K562 (cell line): Measurements from ENCODE around the gene OR7A5. TPM values are rescaled to one million over a fixed set of nuclear protein-coding genes. Genes with fewer than 3 reads are reported as not detected.
A peak's percentile ranks its signal among the peaks of the same experiment; 100 is the strongest.

ENCODE experiments used
- ATAC-seq: fragments of 200-7000 bp; cut with Tn5 transposase; 3 replicates; pipeline ENCODE4 v1.9.1; 2020; ENCODE audit warnings: moderate library complexity
- BruUV-seq: library from RNA; stranded (reverse); fragments of 400-500 nt; replicated peaks from 2 replicates; lab custom pipeline; 2021; lab: Mats Ljungman, UMichigan
- CTCF ChIA-PET: fragments of 300-600 bp; formaldehyde crosslinking; extraction: SDS; loops from one replicate; lab custom pipeline; 2021; ENCODE audit warnings: low intra/inter-chr PET ratio; lab: Yijun Ruan, JAX
- POLR2A ChIA-PET: fragments of 300-600, 350-650 bp; sonication (Branson Sonifier 250); formaldehyde crosslinking; extraction: SDS; loops from one replicate; lab custom pipeline; 2021; ENCODE audit warnings: antibody characterized with exemption, inconsistent platforms; lab: Yijun Ruan, JAX
- DNase-seq, 4 experiments: peaks; one replicate each; pipeline versions ENCODE4 v3.0.0 to v3.0.0-alpha.2; 2011 to 2018; ENCODE audit warnings: low spot score in 3 of 4, mixed read lengths in 3 of 4; ENCODE audit errors: extremely low read depth in 1 of 4
- FAIRE-seq: peaks from 2 replicates; lab custom pipeline; 2011; peaks lifted over from hg19 to GRCh38; lab: Jason Lieb, UNC
- H2AFZ ChIP-seq: 2 replicates; pipeline ENCODE4 v1.6.0; 2011; ENCODE audit warnings: low read depth, low read length, control low read depth, inconsistent platforms
- H3K27ac ChIP-seq: fragments of 200-600 bp; 3 replicates; pipeline ENCODE4 v1.8.0; 2011; ENCODE audit warnings: low read depth, mild to moderate bottlenecking, control low read depth, inconsistent platforms, low read length, moderate library complexity, mixed read lengths; ENCODE audit errors: extremely low read depth
- H3K27me3 ChIP-seq, 2 experiments: fragments of 300-600 bp in 1 of 2; 2 replicates in 1 of 2; 3 replicates in 1 of 2; pipeline versions ENCODE4 v1.6.0 to v1.8.0; 2011; ENCODE audit warnings: inconsistent platforms in 2 of 2, low read length in 2 of 2, mild to moderate bottlenecking in 1 of 2, mixed read lengths in 1 of 2, moderate library complexity in 1 of 2; ENCODE audit not compliant: control insufficient read depth in 2 of 2, insufficient read depth in 2 of 2
- H3K36me3 ChIP-seq: fragments of 300-600 bp; 3 replicates; pipeline ENCODE4 v1.8.0; 2011; ENCODE audit warnings: mild to moderate bottlenecking, low read length, inconsistent platforms; ENCODE audit not compliant: control insufficient read depth, insufficient read depth
- H3K4me1 ChIP-seq, 2 experiments: fragments of 200-600 bp in 1 of 2; replicated peaks in 1 of 2; 2 replicates in 1 of 2; 3 replicates in 1 of 2; pipeline versions ENCODE4 v1.5.1 to v1.8.0; 2011; ENCODE audit warnings: inconsistent platforms in 2 of 2, low read length in 2 of 2, mild to moderate bottlenecking in 1 of 2, mixed read lengths in 1 of 2, moderate library complexity in 1 of 2; ENCODE audit not compliant: control insufficient read depth in 2 of 2, insufficient read depth in 2 of 2
- H3K4me2 ChIP-seq: 2 replicates; pipeline ENCODE4 v1.6.1; 2011; ENCODE audit warnings: low read length, control low read depth, inconsistent platforms, mixed read lengths; ENCODE audit not compliant: insufficient read depth
- H3K4me3 ChIP-seq: fragments of 200-600 bp; sonication (generic), shearing (Covaris generic); 2 replicates; pipeline ENCODE4 v1.5.1; 2016; ENCODE audit warnings: control low read depth, inconsistent platforms
- H3K79me2 ChIP-seq: fragments of 200-600 bp; 3 replicates; pipeline ENCODE4 v1.8.0; 2011; ENCODE audit warnings: low read length, inconsistent platforms; ENCODE audit not compliant: control insufficient read depth, insufficient read depth
- H3K9ac ChIP-seq, 2 experiments: 2 replicates each; pipeline versions ENCODE4 v1.6.0 to v1.6.1; 2011; ENCODE audit warnings: low read depth in 2 of 2, low read length in 2 of 2, control low read depth in 1 of 2, inconsistent platforms in 1 of 2, mild to moderate bottlenecking in 1 of 2, mixed read lengths in 1 of 2; ENCODE audit not compliant: insufficient read depth in 1 of 2
- H3K9me1 ChIP-seq: one replicate; pipeline ENCODE4 v1.6.0; 2011; ENCODE audit warnings: inconsistent platforms, mild to moderate bottlenecking, low read length, moderate library complexity; ENCODE audit not compliant: control insufficient read depth, insufficient read depth
- H3K9me3 ChIP-seq: replicated peaks from 2 replicates; pipeline ENCODE4 v1.5.1; 2011; ENCODE audit warnings: low read depth, low read length, inconsistent platforms; ENCODE audit not compliant: control insufficient read depth, insufficient read depth
- H4K20me1 ChIP-seq: replicated peaks from 2 replicates; pipeline ENCODE4 v1.6.1; 2011; ENCODE audit warnings: low read length, inconsistent platforms, mixed read lengths; ENCODE audit not compliant: control insufficient read depth, insufficient read depth
- ARID1B ChIP-seq: fragments of 450-650 bp; IDR thresholded peaks from 2 replicates; pipeline ENCODE4 v1.6.1; 2016; ENCODE audit warnings: antibody characterized with exemption, mild to moderate bottlenecking, inconsistent platforms
- ATF3 ChIP-seq, 2 experiments: fragments of 450-650 bp in 1 of 2; sonication (generic) in 1 of 2; formaldehyde crosslinking in 1 of 2; IDR thresholded peaks in 1 of 2; conservative IDR thresholded peaks in 1 of 2; 2 replicates each; pipeline versions ENCODE4 v1.6.1 to v1.8.1; 2016 to 2023; ENCODE audit warnings: mild to moderate bottlenecking in 2 of 2, moderate library complexity in 2 of 2, inconsistent platforms in 1 of 2, missing genetic modification reagents in 1 of 2
- BHLHE40 ChIP-seq: IDR thresholded peaks from 2 replicates; pipeline ENCODE4 v1.6.1; 2011; ENCODE audit warnings: low read length, improper control_type of control experiment
- CBFA2T2 ChIP-seq: fragments of 450-650 bp; conservative IDR thresholded peaks from 2 replicates; pipeline ENCODE4 v1.6.1; 2017; ENCODE audit warnings: mild to moderate bottlenecking
- CEBPB ChIP-seq: fragments of 450-650 bp; IDR thresholded peaks from 2 replicates; pipeline ENCODE4 v1.6.1; 2016; ENCODE audit warnings: missing genetic modification characterization, missing compliant biosample characterization
- DIDO1 ChIP-seq: fragments of 450-650 bp; IDR thresholded peaks from 2 replicates; pipeline ENCODE4 v1.6.1; 2016; ENCODE audit warnings: low read depth, missing biosample characterization, missing genetic modification characterization
- FOSL1 ChIP-seq: fragments of 200-800 bp; sonication (Bioruptor generic); conservative IDR thresholded peaks from 2 replicates; pipeline ENCODE4 v1.6.1; 2016; ENCODE audit warnings: missing genetic modification characterization, missing compliant biosample characterization
- L3MBTL2 ChIP-seq: fragments of 450-650 bp; IDR thresholded peaks from 2 replicates; pipeline ENCODE4 v1.6.1; 2016; ENCODE audit warnings: mild to moderate bottlenecking, moderate library complexity
- MYC ChIP-seq, 2 experiments: fragments of 250-450 bp in 1 of 2; sonication (Bioruptor Pico) in 1 of 2; IDR thresholded peaks; 2 replicates each; pipeline versions ENCODE4 v1.5.1 to v1.6.1; 2012 to 2021; ENCODE audit warnings: low read depth in 2 of 2, borderline replicate concordance in 1 of 2, improper control_type of control experiment in 1 of 2, low read length in 1 of 2, mild to moderate bottlenecking in 1 of 2, moderate library complexity in 1 of 2
- SRSF9 ChIP-seq: fragments of 200-400 bp; formaldehyde crosslinking; IDR thresholded peaks from 2 replicates; pipeline ENCODE4 v1.6.1; 2017; ENCODE audit warnings: low read depth, low read length, borderline replicate concordance
- TAF9B ChIP-seq: fragments of 450-650 bp; IDR thresholded peaks from 2 replicates; pipeline ENCODE4 v1.6.1; 2018; ENCODE audit warnings: mild to moderate bottlenecking; ENCODE audit not compliant: partially characterized antibody
- ZFP30 ChIP-seq: fragments of 250-450 bp; sonication (Bioruptor Pico); IDR thresholded peaks from 2 replicates; pipeline ENCODE4 v1.8.0; 2022; ENCODE audit warnings: moderate library complexity, mild to moderate bottlenecking, inconsistent platforms, borderline replicate concordance
- ZNF318 ChIP-seq, 2 experiments: fragments of 450-650 bp; IDR thresholded peaks; 2 replicates each; pipeline ENCODE4 v1.6.1; 2016; ENCODE audit warnings: mild to moderate bottlenecking in 2 of 2, borderline replicate concordance in 1 of 2, low read depth in 1 of 2, moderate library complexity in 1 of 2
- WGBS: fragments of 100-300 bp; shearing (Covaris generic); methylation state at CpG from one replicate; pipeline ENCODE4 v1.1.6; 2016; ENCODE audit warnings: low coverage, mixed read lengths; ENCODE audit not compliant: insufficient coverage; ENCODE audit errors: missing lambda C conversion rate; 5-methylcytosine and 5-hydroxymethylcytosine counted together
- in situ Hi-C: fragments of 300-500 bp; cut with MboI; formaldehyde crosslinking; loops from 4 replicates; pipeline ENCODE4 v1.15.0; 2018; ENCODE audit warnings: inconsistent platforms, mixed read lengths
- intact Hi-C: fragments of 100-400 bp; cut with micrococcal nuclease; formaldehyde crosslinking; loops from 2 replicates; pipeline ENCODE4 v1.14.2; 2022
- polyA plus RNA-seq, 8 experiments: library from polyadenylated mRNA; depleted of rRNA in 4 of 8; stranded (reverse) in 5 of 8; unstranded in 3 of 8; fragments of >200 nt; fragmentation: Nextera tagmentation in 2 of 8; fragmentation: Illumina TruSeq in 1 of 8; extraction: Ambion mirVana in 2 of 8; extraction: Trizol in 1 of 8; gene quantifications; 2 replicates each; pipeline versions ENCODE4 v1.2.1 to v1.2.3, GENCODE V29; 2011 to 2014; ENCODE audit warnings: inconsistent platforms in 1 of 8, missing spikeins in 1 of 8
- total RNA-seq, 7 experiments: library from RNA; depleted of rRNA in 6 of 7; stranded (reverse); fragments of >200 nt in 6 of 7; fragmentation: Illumina TruSeq in 2 of 7; extraction: Trizol in 2 of 7; gene quantifications; 2 replicates each; pipeline versions ENCODE4 v1.2.1 to v1.2.3, GENCODE V29; 2011 to 2021; ENCODE audit warnings: low replicate concordance in 1 of 7

OR7A5 gene
- total and polyA plus RNA-seq, 9 of the 15 experiments (the other 6 are each of a cell fraction or from before 2014, with no cell fraction given) = not detected

- Histone ChIP-seq H3K27me3 (peaks cover 9 to 20% of the 10 kb centered on the region in 2 experiments; a peak in 4 of 5 replicates), H3K9ac (no peak overlapping the region), H3K4me3 (no peak overlapping the region), H4K20me1 (no peaks in the 10 kb centered on the region), H3K36me3 (no peaks in the 10 kb centered on the region), H3K4me2 (no peak overlapping the region), H3K9me3 (no peaks in the 10 kb centered on the region), H3K9me1 (no peaks in the 10 kb centered on the region), H2AFZ (no peak overlapping the region), H3K4me1 (peaks cover 0 to 3% of the 10 kb centered on the region in 2 experiments; a peak in 3 of 5 replicates), H3K27ac (no peak overlapping the region), H3K79me2 (no peaks in the 10 kb centered on the region)
- BruUV-seq = no TSS peak
- intact Hi-C loops = no loop called here
- FAIRE-seq = no peak
- ATAC-seq = no peak
- peak in 1 of 4 experiments; percentile 38 for DNase-seq
- 0% methylated on average over 4 of the region's 4 CpGs for WGBS
- in situ Hi-C loops = no loop called here
- CTCF ChIA-PET = no interaction called here
- POLR2A ChIA-PET = no interaction called here
- TF ChIP-seq MYC (IDR thresholded peaks at IDR 0.05; ENCODE audit: low read depth, low read length) (no peak), MYC (CRISPR knock-in tag; IDR thresholded peaks at IDR 0.05; ENCODE audit: borderline replicate concordance, low read depth) (no peak), FOSL1 (tag) (peak; percentile 93), L3MBTL2 (0 out of 2 replicates have a peak, but pooled peaks have one; percentile 23), DIDO1 (no peak), ZFP30 (CRISPR knock-in tag) (no peak), TAF9B (peak; percentile 32), ARID1B (peak; percentile 69), ATF3 (IDR thresholded peaks at IDR 0.05) (peak; percentile 51; the same call in 1 of the 2 replicates), ATF3 (CRISPR knock-in tag; conservative IDR thresholded peaks at IDR 0.05) (no peak), ZNF318 (IDR thresholded peaks at IDR 0.05; ENCODE audit: borderline replicate concordance in 1 of 2, low read depth in 1 of 2) (peak in 1 of 2 experiments; percentile 61; a peak in 1 of 4 replicates), BHLHE40 (peak; percentile 78), CBFA2T2 (peak; percentile 51), SRSF9 (no peak), CEBPB (tag) (no peak)
Measured at GRCh38 chr19:14830702-14831101, 4.3 kb downstream of the OR7A5 start.
